Subcutaneous abdominal adipose tissue (tissue), 5 donors: ENCODE results near the gene SEMA7A.

Experiments
- H3K27ac ChIP-seq: one replicate; pipeline ENCODE4 v1.7.0; 2013; ENCODE audit warnings: low read depth, mild to moderate bottlenecking, inconsistent platforms, low read length, moderate library complexity
- H3K27me3 ChIP-seq, 5 donors: one replicate each; pipeline ENCODE4 v1.7.0; 2013; ENCODE audit warnings: low read length in 5 of 5, inconsistent platforms in 1 of 5; ENCODE audit not compliant: control insufficient read depth in 5 of 5, insufficient read depth in 4 of 5
- H3K36me3 ChIP-seq, 5 donors: one replicate each; pipeline ENCODE4 v1.7.0; 2013; ENCODE audit warnings: low read length in 5 of 5; ENCODE audit not compliant: control insufficient read depth in 5 of 5, insufficient read depth in 5 of 5
- H3K4me1 ChIP-seq, 5 donors: one replicate each; pipeline ENCODE4 v1.7.0; 2013; ENCODE audit warnings: low read length in 5 of 5, mild to moderate bottlenecking in 3 of 5, moderate library complexity in 1 of 5; ENCODE audit not compliant: control insufficient read depth in 5 of 5, insufficient read depth in 5 of 5
- H3K4me3 ChIP-seq, 5 donors: one replicate each; pipeline ENCODE4 v1.7.0; 2013; ENCODE audit warnings: low read length in 5 of 5, low read depth in 1 of 5
- H3K9ac ChIP-seq, 5 donors: one replicate each; pipeline ENCODE4 v1.7.0; 2013; ENCODE audit warnings: low read length in 5 of 5, mild to moderate bottlenecking in 4 of 5, moderate library complexity in 3 of 5
- H3K9me3 ChIP-seq, 5 donors: one replicate each; pipeline ENCODE4 v1.7.0; 2013; ENCODE audit warnings: low read length in 5 of 5; ENCODE audit not compliant: control insufficient read depth in 5 of 5
- donor health status: healthy.
- donor health status: healthy.
- donor health status: healthy.
- donor health status: healthy.
- donor health status: healthy.

The SEMA7A gene

GRCh38 chr15:74383695-74384565 lies 49.8 kb downstream of the SEMA7A start:
- Histone ChIP-seq H3K4me3 (no peak overlapping the region), H3K4me1 (peaks cover 0 to 28% (median 18%) of the 10 kb centered on the region in 5 donors), H3K36me3 (no peaks in the 10 kb centered on the region), H3K27ac (no peak overlapping the region), H3K9me3 (no peaks in the 10 kb centered on the region), H3K9ac (no peak overlapping the region), H3K27me3 (peaks cover 4 to 6% (median 5%) of the 10 kb centered on the region in 5 donors)

DNA sequence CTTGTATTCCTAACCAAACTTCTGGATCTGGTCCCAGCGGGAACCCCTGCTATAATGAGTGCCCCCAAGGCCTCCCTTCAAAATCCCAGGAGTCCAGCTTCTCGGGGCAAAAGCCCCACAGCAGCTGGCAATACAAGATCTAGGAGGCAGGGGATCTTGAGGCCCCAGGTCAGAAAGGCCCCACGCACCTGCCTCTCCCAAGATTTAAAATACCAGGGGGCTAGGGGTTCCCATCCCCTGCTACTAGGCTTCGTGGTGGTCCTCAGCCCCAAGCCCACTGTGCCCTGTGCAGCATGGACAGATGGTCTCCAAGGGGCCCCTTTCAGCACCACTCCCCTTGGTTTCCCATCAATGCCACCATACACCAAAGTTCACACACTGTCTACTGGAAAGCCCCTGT lies 50.5 kb downstream of the SEMA7A start:
- no peak overlapping the region for H3K27ac ChIP-seq
- H3K4me1 ChIP-seq: peaks cover 0 to 30% (median 18%) of the 10 kb centered on the region in 5 donors
- no peak overlapping the region for H3K9ac ChIP-seq
- H3K4me3 ChIP-seq: no peak overlapping the region
- peaks cover 0 to 6% (median 5%) of the 10 kb centered on the region in 5 donors for H3K27me3 ChIP-seq
- H3K9me3 ChIP-seq: no peaks in the 10 kb centered on the region
- no peaks in the 10 kb centered on the region for H3K36me3 ChIP-seq

DNA sequence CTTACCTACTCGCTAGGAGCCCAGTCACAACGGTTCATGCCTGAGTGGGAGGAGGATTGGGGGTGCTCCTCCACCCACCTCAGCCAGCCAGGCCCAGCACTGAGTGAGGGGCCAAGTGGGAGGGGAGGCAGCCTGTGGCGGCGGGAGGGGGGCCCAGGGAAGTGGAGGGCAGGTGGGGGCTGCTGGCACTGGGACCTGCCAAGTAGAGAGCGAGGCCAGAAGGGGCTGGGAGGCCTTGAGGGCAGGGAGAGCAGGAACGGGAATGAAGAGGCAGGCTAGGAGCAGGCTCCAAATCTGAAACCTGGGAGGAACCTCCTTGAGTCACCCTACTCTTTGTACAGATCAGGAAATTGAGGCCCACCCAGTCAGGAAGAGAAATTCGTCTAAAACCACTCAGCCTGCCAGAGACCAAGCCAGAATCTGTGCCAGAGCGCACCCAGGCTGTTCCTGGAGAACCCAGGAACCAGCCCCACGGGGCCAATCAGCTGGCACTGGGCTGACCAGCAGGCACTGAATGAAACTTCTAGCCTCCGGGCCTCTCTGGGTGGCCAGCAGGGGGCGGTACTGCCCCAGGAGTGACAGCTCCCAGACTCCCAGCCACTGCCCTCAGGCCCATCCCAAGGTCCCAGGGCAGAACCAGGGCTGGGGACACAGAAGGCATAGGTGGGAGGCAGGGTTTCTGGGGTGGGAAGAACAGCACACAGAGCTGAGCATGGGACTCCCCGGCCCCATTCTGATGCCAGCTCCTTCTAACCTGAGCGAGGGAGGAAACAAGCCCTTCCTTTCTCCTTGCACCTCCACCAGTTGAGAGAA lies 51.5 kb downstream of the SEMA7A start:
- no peak overlapping the region for H3K9ac ChIP-seq
- peaks cover 0 to 30% (median 18%) of the 10 kb centered on the region in 5 donors for H3K4me1 ChIP-seq
- H3K27me3 ChIP-seq: peaks cover 0 to 5% (median 2%) of the 10 kb centered on the region in 5 donors
- H3K27ac ChIP-seq: no peak overlapping the region
- H3K36me3 ChIP-seq: no peaks in the 10 kb centered on the region
- no peaks in the 10 kb centered on the region for H3K9me3 ChIP-seq
- H3K4me3 ChIP-seq: no peak overlapping the region

GRCh38 chr15:74381481-74381880 lies 52.3 kb downstream of the SEMA7A start:
- no peak overlapping the region for H3K4me3 ChIP-seq
- peaks cover 0 to 28% (median 15%) of the 10 kb centered on the region in 5 donors for H3K4me1 ChIP-seq
- H3K27ac ChIP-seq: no peak overlapping the region
- H3K36me3 ChIP-seq: no peaks in the 10 kb centered on the region
- H3K27me3 ChIP-seq: peaks cover 0 to 5% (median 2%) of the 10 kb centered on the region in 5 donors
- no peak overlapping the region for H3K9ac ChIP-seq
- H3K9me3 ChIP-seq: no peaks in the 10 kb centered on the region

DNA sequence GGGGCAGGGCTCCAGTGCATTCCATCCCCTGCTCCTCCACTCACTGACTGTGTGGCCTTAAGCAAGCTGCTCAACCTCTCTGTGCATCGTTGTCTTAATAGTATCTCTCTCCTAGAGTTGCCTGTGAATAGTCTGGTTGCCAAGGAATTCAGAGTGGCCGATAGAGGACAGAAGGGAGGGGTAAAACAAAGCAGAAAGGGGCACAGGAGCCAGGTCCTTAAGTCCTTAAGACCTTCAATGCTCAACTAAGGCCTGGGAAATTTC lies 52.6 kb downstream of the SEMA7A start:
- peaks cover 0 to 5% (median 2%) of the 10 kb centered on the region in 5 donors for H3K27me3 ChIP-seq
- no peak overlapping the region for H3K4me3 ChIP-seq
- no peaks in the 10 kb centered on the region for H3K36me3 ChIP-seq
- H3K4me1 ChIP-seq: peaks cover 0 to 24% (median 11%) of the 10 kb centered on the region in 5 donors
- no peak overlapping the region for H3K9ac ChIP-seq
- H3K9me3 ChIP-seq: no peaks in the 10 kb centered on the region
- no peak overlapping the region for H3K27ac ChIP-seq

- Histone ChIP-seq H3K9me3 (no peaks in the 10 kb centered on the region), H3K9ac (no peak overlapping the region)
Observed at GRCh38 chr15:74380361-74381189, 53.2 kb downstream of the SEMA7A start.

DNA sequence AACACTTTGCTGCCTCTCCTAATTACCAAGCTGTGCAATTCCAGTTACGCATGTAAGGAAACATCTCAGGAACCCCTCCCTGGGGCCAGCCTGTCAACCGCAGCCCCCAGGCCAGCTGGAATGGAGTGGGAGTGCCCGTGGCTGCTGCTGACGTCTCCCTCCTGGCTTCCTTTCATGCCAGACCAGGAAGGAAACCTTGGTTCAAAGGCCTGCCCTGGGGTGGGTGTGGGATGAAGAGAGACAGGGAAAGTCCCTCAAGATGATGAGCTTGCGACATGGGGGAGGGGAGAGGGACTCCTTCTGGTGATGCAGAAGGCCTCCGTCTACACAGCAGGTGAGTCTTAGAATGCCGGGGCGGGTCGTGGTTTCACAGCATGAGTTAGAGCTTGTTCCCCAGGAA lies 54.9 kb downstream of the SEMA7A start:
- Histone ChIP-seq H3K27me3 (peaks cover 0 to 5% (median 2%) of the 10 kb centered on the region in 5 donors), H3K4me1 (peaks cover 2 to 17% (median 13%) of the 10 kb centered on the region in 5 donors), H3K27ac (no peak overlapping the region), H3K36me3 (no peaks in the 10 kb centered on the region), H3K9me3 (no peaks in the 10 kb centered on the region), H3K4me3 (no peak overlapping the region), H3K9ac (no peak overlapping the region)

More at GRCh38 chr15:74380361-74381189, 53.2 kb downstream of the SEMA7A start:
- Histone ChIP-seq H3K27ac (no peak overlapping the region), H3K4me3 (no peak overlapping the region), H3K4me1 (peaks cover 0 to 19% (median 7%) of the 10 kb centered on the region in 5 donors), H3K36me3 (no peaks in the 10 kb centered on the region), H3K27me3 (peaks cover 0 to 5% (median 2%) of the 10 kb centered on the region in 5 donors)

DNA sequence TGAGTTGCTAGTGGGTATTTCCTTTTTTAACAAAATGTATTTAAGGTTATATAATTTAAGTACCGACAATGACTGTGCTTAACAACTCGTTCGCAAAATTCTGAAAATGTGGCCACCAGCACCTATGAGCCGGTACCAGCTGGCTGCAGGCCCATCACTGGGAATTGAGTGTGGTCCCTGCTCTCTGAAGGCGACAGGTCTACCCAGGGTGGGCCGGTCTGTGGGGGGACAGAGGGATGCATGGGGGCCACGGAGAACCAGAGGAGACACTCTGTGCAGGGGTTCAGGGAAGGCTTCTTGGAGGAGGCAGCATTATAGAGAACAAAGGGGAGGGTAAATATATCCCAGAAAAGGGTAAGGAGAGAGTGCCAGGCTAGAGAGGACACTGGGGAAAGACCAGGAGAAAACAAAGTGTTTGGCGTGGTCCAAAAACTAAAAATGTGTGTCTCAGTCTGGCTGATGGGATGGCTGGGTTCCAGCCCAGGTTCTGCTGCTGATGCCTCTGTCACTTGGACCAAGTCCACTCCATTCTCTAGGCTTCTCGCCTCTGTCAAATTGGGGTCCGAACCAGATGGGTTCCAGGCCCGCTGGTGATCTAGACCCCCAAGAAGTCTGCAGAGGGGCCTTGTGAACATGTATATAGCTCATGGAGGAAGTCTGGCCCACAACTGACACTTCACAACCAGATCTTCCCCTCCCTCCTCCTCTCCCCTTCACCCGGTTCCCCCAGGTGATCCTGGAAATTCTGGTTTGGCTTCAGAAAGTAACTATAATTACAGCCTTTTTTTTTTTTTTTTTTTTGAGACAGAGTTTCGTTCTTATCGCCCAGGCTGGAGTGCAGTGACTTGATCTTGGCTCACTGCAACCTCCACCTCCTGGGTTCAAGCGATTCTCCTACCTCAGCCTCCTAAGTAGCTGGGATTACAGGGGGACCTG lies 55.7 kb downstream of the SEMA7A start:
- Histone ChIP-seq H3K4me1 (peaks cover 2 to 22% (median 19%) of the 10 kb centered on the region in 5 donors), H3K4me3 (no peak overlapping the region), H3K27me3 (peaks cover 0 to 5% (median 2%) of the 10 kb centered on the region in 5 donors), H3K9me3 (no peaks in the 10 kb centered on the region), H3K9ac (no peak overlapping the region), H3K36me3 (no peaks in the 10 kb centered on the region), H3K27ac (no peak overlapping the region)
